HepG2 (cell line): ENCODE data around the gene EIF3J. TPM values are rescaled to one million over a fixed set of nuclear protein-coding genes. Genes with fewer than 3 reads are reported as not detected.

Experiments
- ATAC-seq: fragments of 200-7000 bp; cut with Tn5 transposase; 3 replicates; pipeline ENCODE4 v1.9.1; 2020; ENCODE audit warnings: mild to moderate bottlenecking, moderate library complexity
- BruUV-seq: library from RNA; stranded (reverse); fragments of 400-500 nt; replicated peaks from 2 replicates; lab custom pipeline; 2021; lab: Mats Ljungman, UMichigan
- CTCF ChIA-PET: fragments of 300-600 bp; formaldehyde crosslinking; extraction: SDS; loops from one replicate; lab custom pipeline; 2021; ENCODE audit warnings: low total read pairs, inconsistent platforms, low intra/inter-chr PET ratio; lab: Yijun Ruan, JAX
- POLR2A ChIA-PET: fragments of 350-600 bp; sonication (Branson Sonifier 250); formaldehyde crosslinking; loops from one replicate; lab custom pipeline; 2020; ENCODE audit warnings: antibody characterized with exemption, inconsistent platforms; lab: Yijun Ruan, JAX
- DNase-seq: peaks from one replicate; pipeline ENCODE4 v3.0.0-alpha.2; 2015; ENCODE audit warnings: low spot score
- FAIRE-seq: peaks from 3 replicates; lab custom pipeline; 2011; peaks lifted over from hg19 to GRCh38; lab: Jason Lieb, UNC
- H2AFZ ChIP-seq: one replicate; pipeline ENCODE4 v1.6.1; 2011; ENCODE audit warnings: low read length, inconsistent platforms
- H3K27ac ChIP-seq: fragments of 300-600 bp; 3 replicates; pipeline ENCODE4 v1.8.0; 2011; ENCODE audit warnings: mixed run types, mild to moderate bottlenecking, mixed read lengths, low read length, inconsistent platforms; ENCODE audit not compliant: insufficient read depth; ENCODE audit errors: extremely low read length
- H3K27me3 ChIP-seq, 2 experiments: fragments of 200-600 bp in 1 of 2; 2 replicates in 1 of 2; 3 replicates in 1 of 2; pipeline versions ENCODE4 v1.6.0 to v1.8.0; 2011; ENCODE audit warnings: low read length in 2 of 2, mild to moderate bottlenecking in 2 of 2, moderate library complexity in 2 of 2, inconsistent platforms in 1 of 2; ENCODE audit not compliant: insufficient read depth in 2 of 2, control insufficient read depth in 1 of 2
- H3K36me3 ChIP-seq, 2 experiments: fragments of 200-600 bp in 1 of 2; replicated peaks in 1 of 2; 2 replicates in 1 of 2; 3 replicates in 1 of 2; pipeline versions ENCODE4 v1.5.1 to v1.8.0; 2011; ENCODE audit warnings: low read length in 2 of 2, inconsistent platforms in 1 of 2; ENCODE audit not compliant: insufficient read depth in 2 of 2, control insufficient read depth in 1 of 2
- H3K4me1 ChIP-seq: 2 replicates; pipeline ENCODE4 v1.5.1; 2012; ENCODE audit warnings: low read length, inconsistent platforms; ENCODE audit not compliant: insufficient read depth
- H3K4me2 ChIP-seq: 2 replicates; pipeline ENCODE4 v1.6.0; 2011; ENCODE audit warnings: low read depth, low read length, inconsistent platforms
- H3K4me3 ChIP-seq, 3 experiments: fragments of 200-600 bp in 1 of 3; sonication (generic), shearing (Covaris generic) in 1 of 3; replicated peaks in 1 of 3; 2 replicates each; pipeline ENCODE4 v1.5.1; 2011 to 2016; ENCODE audit warnings: low read length in 3 of 3, inconsistent platforms in 2 of 3, low read depth in 2 of 3, mild to moderate bottlenecking in 2 of 3, control low read depth in 1 of 3, mixed read lengths in 1 of 3; ENCODE audit not compliant: insufficient read depth in 1 of 3
- H3K79me2 ChIP-seq: one replicate; pipeline ENCODE4 v1.6.1; 2011; ENCODE audit warnings: low read length, inconsistent platforms; ENCODE audit not compliant: insufficient read depth
- H3K9ac ChIP-seq: 2 replicates; pipeline ENCODE4 v1.6.0; 2011; ENCODE audit warnings: mild to moderate bottlenecking, low read depth, low read length, inconsistent platforms; ENCODE audit not compliant: insufficient read depth
- H3K9me3 ChIP-seq: 2 replicates; pipeline ENCODE4 v1.5.1; 2012; ENCODE audit warnings: mild to moderate bottlenecking, low read length
- H4K20me1 ChIP-seq: 2 replicates; pipeline ENCODE4 v1.6.0; 2011; ENCODE audit warnings: inconsistent platforms, mild to moderate bottlenecking, low read length, moderate library complexity; ENCODE audit not compliant: insufficient read depth
- KLF12 ChIP-seq: sonication (generic); formaldehyde crosslinking; IDR thresholded peaks from 2 replicates; pipeline ENCODE4 v1.4.0; 2020; ENCODE audit warnings: missing genetic modification reagents, borderline replicate concordance
- SMAD1 ChIP-seq: sonication (generic); formaldehyde crosslinking; IDR thresholded peaks from 2 replicates; pipeline ENCODE4 v1.4.0; 2020; ENCODE audit warnings: missing genetic modification reagents, low read depth, mild to moderate bottlenecking, borderline replicate concordance
- SPEN ChIP-seq: sonication (generic); formaldehyde crosslinking; IDR thresholded peaks from 2 replicates; pipeline ENCODE4 v1.5.1; 2020; ENCODE audit warnings: low read depth, mild to moderate bottlenecking, missing genetic modification reagents
- STAG1 ChIP-seq: sonication (generic); formaldehyde crosslinking; IDR thresholded peaks from 2 replicates; pipeline ENCODE4 v1.4.0; 2020; ENCODE audit warnings: missing genetic modification reagents
- ZHX2 ChIP-seq, 2 experiments: sonication (generic) in 1 of 2; formaldehyde crosslinking in 1 of 2; IDR thresholded peaks; 2 replicates each; pipeline versions ENCODE4 v1.6.1 to v1.9.0; 2014 to 2022; ENCODE audit warnings: antibody characterized with exemption in 1 of 2, borderline replicate concordance in 1 of 2, inconsistent platforms in 1 of 2, low read depth in 1 of 2, missing genetic modification reagents in 1 of 2
- ZNF121 ChIP-seq: sonication (generic); formaldehyde crosslinking; IDR thresholded peaks from 2 replicates; pipeline ENCODE4 v1.5.0; 2020; ENCODE audit warnings: mild to moderate bottlenecking, missing genetic modification reagents
- ZNF75D ChIP-seq: sonication (generic); formaldehyde crosslinking; IDR thresholded peaks from 2 replicates; pipeline ENCODE4 v1.8.1; 2023; ENCODE audit warnings: missing genetic modification reagents, mild to moderate bottlenecking, borderline replicate concordance
- whole genome bisulfite sequencing: methylation state at CpG from one replicate; pipeline ENCODE4 v1.1.6; 2017; ENCODE audit warnings: low lambda C conversion rate; 5-methylcytosine and 5-hydroxymethylcytosine counted together
- in situ Hi-C: cut with HindIII; loops from 2 replicates; pipeline ENCODE4 v1.10.0; 2017; ENCODE audit warnings: low pct_unique_long_range_greater_than_20kb; ENCODE audit not compliant: extremely low pct_ligation_motif_present
- intact Hi-C: fragments of 100-400 bp; cut with micrococcal nuclease; formaldehyde crosslinking; loops from one replicate; pipeline ENCODE4 v1.10.0; 2022; ENCODE audit not compliant: unreplicated experiment
- polyA plus RNA-seq, 8 experiments: library from polyadenylated mRNA; depleted of rRNA in 3 of 8; stranded (reverse) in 7 of 8; unstranded in 1 of 8; fragments of >200 nt; fragmentation: Illumina TruSeq in 4 of 8; extraction: Trizol in 4 of 8; gene quantifications; 2 replicates each; pipeline versions ENCODE4 v1.2.1 to v1.2.3, GENCODE V29; 2011 to 2016; ENCODE audit warnings: low read depth in 4 of 8, missing spikeins in 1 of 8, mixed read lengths in 1 of 8; ENCODE audit not compliant: insufficient read depth in 1 of 8
- total RNA-seq, 5 experiments: library from RNA; depleted of rRNA; stranded (reverse); fragments of >200 nt; fragmentation: Illumina TruSeq; extraction: Trizol; gene quantifications; 2 replicates each; pipeline ENCODE4 v1.2.3, GENCODE V29; 2016; ENCODE audit warnings: low read depth in 1 of 5
- TF ChIP-seq, protein P1 (sequence below): sonication (generic); formaldehyde crosslinking; IDR thresholded peaks from 2 replicates; pipeline ENCODE4 v1.5.0; 2020; ENCODE audit warnings: mild to moderate bottlenecking, missing genetic modification reagents, moderate library complexity
- TF ChIP-seq, protein P2 (sequence below): sonication (generic); formaldehyde crosslinking; IDR thresholded peaks from 2 replicates; pipeline ENCODE4 v1.5.0; 2020; ENCODE audit warnings: missing genetic modification reagents

Gene EIF3J
- total and polyA plus RNA-seq, 2 of the 13 experiments (the other 11 are each of a cell fraction or from before 2014, with no cell fraction given) = 51.7 to 69.2 TPM

DNA sequence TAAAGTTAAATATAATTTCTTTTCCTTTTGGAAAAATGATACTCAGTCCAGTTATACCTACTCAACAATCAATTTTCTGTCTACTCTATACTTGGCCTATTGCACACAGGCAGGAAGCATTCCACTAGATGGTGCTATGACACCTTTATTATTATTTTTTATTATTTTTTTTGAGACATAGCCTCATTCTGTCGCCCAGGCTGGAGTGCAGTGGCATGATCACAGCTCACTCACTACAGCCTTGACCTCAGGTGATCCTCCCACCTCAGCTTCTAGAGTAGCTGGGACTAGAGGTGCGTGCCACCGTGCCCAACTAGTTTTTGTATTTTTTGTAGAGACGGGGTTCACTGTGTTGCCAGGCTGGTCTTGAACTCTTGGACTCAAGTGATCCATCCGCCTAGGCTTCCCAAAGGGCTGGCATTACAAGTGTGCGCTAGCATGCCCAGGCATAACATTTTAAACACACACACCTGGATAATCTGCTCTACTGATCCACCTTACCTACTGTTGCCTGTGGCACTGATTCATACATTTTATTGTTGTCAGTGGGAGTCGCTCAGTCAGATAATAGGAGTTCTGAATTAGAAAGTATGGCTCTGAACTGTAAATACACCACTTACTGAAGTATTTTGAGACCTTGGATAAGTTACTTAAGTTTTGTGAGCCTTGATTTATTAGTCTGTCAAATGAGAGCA lies 56.2 kb downstream of the EIF3J start:
- Histone ChIP-seq H3K79me2 (no peaks in the 10 kb centered on the region), H3K4me3 (no peak overlapping the region), H3K4me2 (no peak overlapping the region), H3K36me3 (peaks cover 17 to 64% of the 10 kb centered on the region in 2 experiments), H3K27me3 (no peaks in the 10 kb centered on the region), H4K20me1 (no peaks in the 10 kb centered on the region), H3K4me1 (peaks cover 6% of the 10 kb centered on the region; the same call in 1 of the 2 replicates), H3K9me3 (peaks cover 10% of the 10 kb centered on the region), H3K9ac (no peak overlapping the region), H2AFZ (no peak overlapping the region), H3K27ac (no peak overlapping the region)
- 86% methylated on average over 7 of the region's 7 CpGs for WGBS
- FAIRE-seq (no peak), DNase-seq (no peak), ATAC-seq (peak; percentile 65)
- ChIA-PET POLR2A (no interaction called here), CTCF (interaction anchor here (1.4 kb wide), 1 partner anchor 329 kb away, joined by 3 read pairs; no protein-coding TSS in a partner anchor)
- TF ChIP-seq SPEN (CRISPR knock-in tag) (no peak), ZHX2 (IDR thresholded peaks at IDR 0.05; ENCODE audit: low read depth) (no peak), ZHX2 (CRISPR knock-in tag; IDR thresholded peaks at IDR 0.05; ENCODE audit: borderline replicate concordance) (no peak), KLF12 (no peak), STAG1 (peak; percentile 31; the same call in 1 of the 2 replicates), ZNF121 (CRISPR knock-in tag) (no peak), SMAD1 (no peak), ZNF75D (no peak)
- TF ChIP-seq, protein P1, sequence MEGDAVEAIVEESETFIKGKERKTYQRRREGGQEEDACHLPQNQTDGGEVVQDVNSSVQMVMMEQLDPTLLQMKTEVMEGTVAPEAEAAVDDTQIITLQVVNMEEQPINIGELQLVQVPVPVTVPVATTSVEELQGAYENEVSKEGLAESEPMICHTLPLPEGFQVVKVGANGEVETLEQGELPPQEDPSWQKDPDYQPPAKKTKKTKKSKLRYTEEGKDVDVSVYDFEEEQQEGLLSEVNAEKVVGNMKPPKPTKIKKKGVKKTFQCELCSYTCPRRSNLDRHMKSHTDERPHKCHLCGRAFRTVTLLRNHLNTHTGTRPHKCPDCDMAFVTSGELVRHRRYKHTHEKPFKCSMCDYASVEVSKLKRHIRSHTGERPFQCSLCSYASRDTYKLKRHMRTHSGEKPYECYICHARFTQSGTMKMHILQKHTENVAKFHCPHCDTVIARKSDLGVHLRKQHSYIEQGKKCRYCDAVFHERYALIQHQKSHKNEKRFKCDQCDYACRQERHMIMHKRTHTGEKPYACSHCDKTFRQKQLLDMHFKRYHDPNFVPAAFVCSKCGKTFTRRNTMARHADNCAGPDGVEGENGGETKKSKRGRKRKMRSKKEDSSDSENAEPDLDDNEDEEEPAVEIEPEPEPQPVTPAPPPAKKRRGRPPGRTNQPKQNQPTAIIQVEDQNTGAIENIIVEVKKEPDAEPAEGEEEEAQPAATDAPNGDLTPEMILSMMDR = peak; percentile 22; the same call in 1 of the 2 replicates
- TF ChIP-seq, protein P2, sequence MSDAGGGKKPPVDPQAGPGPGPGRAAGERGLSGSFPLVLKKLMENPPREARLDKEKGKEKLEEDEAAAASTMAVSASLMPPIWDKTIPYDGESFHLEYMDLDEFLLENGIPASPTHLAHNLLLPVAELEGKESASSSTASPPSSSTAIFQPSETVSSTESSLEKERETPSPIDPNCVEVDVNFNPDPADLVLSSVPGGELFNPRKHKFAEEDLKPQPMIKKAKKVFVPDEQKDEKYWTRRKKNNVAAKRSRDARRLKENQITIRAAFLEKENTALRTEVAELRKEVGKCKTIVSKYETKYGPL (CRISPR knock-in tag) = no peak
- in situ Hi-C loops (loop anchor here (25.0 kb wide), 1 partner anchor 319 kb away; no protein-coding TSS in a partner anchor), intact Hi-C loops (no loop called here)
- BruUV-seq = no TSS peak
